GM18511 (cell line): ENCODE measurements around the gene ZCCHC10.
A peak's percentile ranks its signal among the peaks of the same experiment; 100 is the strongest.

Experiments
- ATAC-seq: cut with Tn5 transposase; IDR thresholded peaks from one replicate; pipeline ENCODE4 v1.9.1; 2021; ENCODE audit warnings: mild to moderate bottlenecking, moderate library complexity; ENCODE audit not compliant: unreplicated experiment

ZCCHC10 gene

GRCh38 chr5:133025804-133026663 lies at the start of gene ZCCHC10:
Gene ZCCHC10 (minus strand): TSS chr5:133026549. CDS start chr5:133026537, 12 bp downstream.
- ATAC-seq: peak; percentile 96

GRCh38 chr5:133075572-133076536 lies 49.5 kb upstream of the ZCCHC10 start:
- ATAC-seq: no peak

DNA sequence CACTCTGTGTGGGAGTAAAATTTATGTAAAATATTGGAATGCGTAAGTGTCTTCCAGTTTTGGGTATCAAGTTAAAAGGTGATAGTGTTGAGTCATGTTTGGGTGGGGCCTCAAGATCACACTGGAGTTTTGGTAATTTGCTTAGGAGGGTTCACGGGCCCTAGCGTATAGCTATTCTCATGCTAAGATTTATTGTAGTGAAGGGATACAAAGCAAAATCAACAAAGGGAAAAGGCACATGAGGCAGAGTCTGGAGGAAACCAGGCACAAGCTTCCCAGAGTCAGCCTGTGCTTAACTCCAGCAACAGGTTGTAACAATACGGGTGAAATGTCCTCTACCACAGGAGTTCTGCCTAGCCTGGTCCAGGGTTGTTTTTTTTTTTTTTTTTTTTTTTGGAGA lies 45.7 kb upstream of the ZCCHC10 start:
- ATAC-seq: no peak

GRCh38 chr5:133066045-133066444 lies 39.7 kb upstream of the ZCCHC10 start:
- ATAC-seq: no peak

DNA sequence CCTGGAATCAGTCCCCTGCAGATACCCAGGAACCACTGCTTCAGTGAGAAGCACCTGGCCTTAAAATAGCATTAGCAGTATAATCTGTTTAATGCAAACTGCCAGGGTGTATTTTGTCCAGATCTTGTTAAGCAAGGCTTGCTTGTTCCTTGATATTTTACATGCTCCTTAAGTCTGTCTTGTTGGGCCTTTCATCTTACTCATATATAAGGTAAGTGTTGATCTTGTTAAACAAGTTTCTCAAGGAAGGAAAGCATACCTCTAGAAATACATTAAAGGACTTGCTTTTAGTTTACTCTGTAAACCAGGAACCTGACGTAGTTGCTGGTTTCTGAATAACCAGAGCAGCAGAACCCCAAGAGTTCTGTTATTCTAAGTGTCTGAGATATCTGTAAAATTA lies 39.1 kb upstream of the ZCCHC10 start:
- no peak for ATAC-seq

DNA sequence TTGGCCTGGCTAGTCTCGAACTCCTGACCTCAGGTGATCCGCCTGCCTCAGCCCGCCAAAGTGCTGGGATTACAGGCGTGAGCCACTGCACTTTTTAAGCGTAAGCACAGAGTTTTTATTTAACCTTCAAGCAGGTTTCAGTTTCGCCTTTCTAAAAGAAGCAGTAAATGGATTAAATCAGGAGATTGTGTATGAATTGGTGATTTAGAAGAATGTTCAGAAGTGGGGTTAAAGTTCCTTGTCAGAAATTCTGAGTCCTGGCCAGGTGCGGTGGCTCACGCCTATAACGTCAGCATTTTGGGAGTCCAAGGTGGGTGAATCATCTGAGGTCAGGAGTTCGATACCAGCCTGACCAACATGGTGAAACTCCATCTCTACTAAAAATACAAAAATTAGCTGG lies 37.6 kb upstream of the ZCCHC10 start:
- no peak for ATAC-seq

- no peak for ATAC-seq
Observed at GRCh38 chr5:133062276-133062675, 35.9 kb upstream of the ZCCHC10 start.

- ATAC-seq: no peak
Observed at GRCh38 chr5:133059621-133060020, 33.3 kb upstream of the ZCCHC10 start.

DNA sequence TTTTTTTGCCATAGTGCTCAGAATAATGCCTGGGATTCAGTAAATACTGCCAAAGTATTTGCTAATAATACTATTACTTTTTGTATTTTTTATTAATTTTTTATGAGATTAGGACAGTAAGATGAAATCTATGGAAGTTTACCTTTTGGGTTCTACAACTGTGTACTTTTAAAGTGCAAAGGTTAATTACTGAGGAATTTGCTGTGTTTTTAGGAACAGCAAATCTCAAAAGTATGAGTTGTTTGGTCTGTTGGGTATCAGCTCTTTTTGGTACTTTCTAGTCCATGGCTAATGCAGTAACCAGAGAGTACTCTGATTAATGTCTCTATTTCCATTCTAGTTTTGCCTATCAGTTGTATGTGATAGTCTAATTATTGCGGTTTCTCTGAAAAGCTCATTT lies 30.5 kb upstream of the ZCCHC10 start:
- ATAC-seq: no peak

DNA sequence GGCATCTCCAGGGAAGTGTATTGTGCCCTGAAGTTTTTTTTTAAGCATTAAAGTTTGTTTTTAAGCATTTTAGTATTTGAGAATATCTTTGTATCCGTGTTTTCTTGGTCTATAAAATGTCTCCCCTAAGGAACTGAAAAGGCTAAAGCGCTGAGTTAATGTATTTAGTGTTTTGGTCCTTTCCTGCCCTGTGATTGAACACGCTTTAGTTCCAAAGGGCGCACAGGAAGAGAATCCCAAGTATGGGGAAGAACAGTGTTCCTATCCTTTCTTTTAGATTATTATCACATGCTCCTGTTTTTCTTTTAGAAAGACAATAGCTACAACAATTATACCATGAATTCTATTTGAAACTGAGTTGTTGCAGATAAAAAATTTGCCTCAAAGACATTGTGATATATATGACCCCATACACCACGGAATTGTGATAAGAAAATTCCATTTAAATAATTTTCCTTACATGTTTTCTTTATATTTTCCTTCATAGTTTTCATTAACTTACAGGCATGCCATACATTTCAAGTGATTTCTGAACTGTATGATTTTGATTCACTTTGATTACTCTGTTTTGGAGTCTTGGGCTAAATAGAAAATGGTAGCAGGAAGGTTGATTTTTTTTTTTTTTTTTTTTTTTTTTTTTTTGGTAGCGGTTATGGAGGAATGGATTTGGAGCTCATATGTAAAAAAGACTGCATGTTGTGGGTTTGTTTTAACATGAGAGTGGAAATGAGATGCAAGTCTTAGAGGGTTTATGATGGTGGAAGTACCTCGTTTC lies 28.5 kb upstream of the ZCCHC10 start:
- no peak for ATAC-seq

DNA sequence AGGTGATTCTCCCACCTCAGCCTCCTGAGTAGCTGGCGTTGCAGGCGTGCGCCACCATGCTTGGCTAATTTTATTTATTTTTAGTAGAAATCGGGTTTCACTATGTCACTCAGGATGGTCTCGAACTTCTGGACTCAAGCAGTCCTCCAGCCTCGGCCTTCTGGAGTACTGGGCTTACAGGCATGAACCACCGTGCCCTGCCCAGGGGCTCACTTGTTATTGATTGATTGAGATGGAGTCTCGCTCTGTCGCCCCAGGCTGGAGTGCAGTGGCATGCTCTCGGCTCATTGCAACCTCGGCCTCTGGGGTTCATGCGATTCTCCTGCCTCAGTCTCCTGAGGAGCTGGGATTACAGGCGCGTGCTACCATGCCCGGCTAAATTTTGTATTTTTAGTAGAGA lies 27.1 kb upstream of the ZCCHC10 start:
- no peak for ATAC-seq

- peak; percentile 40 for ATAC-seq
Observed at GRCh38 chr5:133052317-133053175, 26.2 kb upstream of the ZCCHC10 start.

- peak; percentile 87 for ATAC-seq
Observed at GRCh38 chr5:133051542-133052316, 25.4 kb upstream of the ZCCHC10 start, which contains the start of gene HSPA4. Gene HSPA4 (plus strand): TSS chr5:133052013. CDS start chr5:133052251, 238 bp downstream.

DNA sequence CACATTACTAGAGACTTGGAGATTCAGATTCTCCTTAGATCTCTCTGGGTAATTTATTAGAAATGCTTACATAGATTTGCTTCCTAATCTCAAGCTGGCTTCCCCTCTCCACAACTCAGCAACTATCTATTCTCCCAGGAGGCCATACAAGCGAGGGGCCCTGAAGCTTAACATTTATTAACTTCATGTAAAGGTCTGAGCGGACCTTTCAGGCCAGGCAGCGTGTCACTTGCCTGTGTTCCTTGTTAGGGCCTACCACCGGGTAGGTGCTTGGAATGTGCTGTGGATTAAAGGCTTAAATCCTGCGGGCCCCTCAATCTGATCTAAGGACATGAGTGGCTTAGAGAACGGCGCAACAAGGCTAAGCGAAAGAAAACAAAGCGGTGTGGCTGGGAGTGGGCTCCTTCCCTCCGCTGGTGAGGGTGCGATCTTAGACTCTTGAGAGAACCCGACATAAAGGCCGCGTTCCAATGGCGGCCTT lies 24.8 kb upstream of the ZCCHC10 start:
- peak; percentile 2 for ATAC-seq

GRCh38 chr5:133050521-133050920 lies 24.2 kb upstream of the ZCCHC10 start:
- no peak for ATAC-seq

DNA sequence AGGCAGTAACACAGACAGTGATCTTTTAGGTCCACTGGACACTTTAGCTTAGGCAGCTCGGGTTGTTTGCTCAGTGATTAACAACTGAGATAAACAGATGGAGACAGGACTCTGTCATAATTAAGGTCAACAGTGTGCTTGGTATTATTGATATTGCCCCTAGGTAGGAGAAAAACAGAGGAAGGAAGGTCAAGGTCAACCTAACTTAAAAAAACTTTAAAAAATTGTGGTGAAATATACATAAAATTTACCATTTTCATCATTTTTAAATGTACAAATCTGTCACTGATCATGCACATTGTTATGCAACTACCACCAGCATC lies 23.3 kb upstream of the ZCCHC10 start:
- ATAC-seq: no peak

DNA sequence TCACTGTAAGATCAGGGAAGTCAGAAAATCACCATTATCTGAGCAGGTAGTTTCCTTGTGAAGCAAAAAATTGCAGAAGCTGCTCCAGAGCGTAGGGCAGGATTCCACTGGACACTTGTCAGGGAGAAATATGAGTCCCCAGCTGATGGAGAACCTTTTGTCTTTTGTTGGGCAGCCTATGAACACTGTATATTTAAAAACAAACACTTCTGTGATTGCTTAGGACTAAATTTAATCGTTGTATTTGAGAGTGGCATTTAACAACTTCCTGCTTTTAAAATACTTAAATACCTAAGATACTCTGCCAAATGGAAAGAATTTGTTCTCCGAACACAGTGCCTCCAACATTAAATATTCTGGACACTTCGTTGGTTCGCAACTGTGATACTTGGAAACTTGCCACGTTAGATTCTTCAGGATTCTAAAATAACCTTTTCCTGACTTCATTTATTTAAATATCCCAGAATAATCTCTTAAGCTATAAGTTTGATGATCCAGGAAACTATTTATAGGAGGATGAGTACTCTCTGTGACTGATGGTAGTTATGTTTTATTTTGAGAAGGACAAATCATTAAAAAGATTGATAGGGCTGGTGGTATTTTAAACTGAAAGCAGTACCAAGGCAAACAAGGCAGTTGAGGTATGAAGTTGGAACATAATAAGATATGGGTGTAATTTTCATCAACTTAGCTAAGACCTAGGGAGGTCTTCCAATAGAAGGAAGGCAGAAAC lies 22.8 kb upstream of the ZCCHC10 start:
- ATAC-seq: no peak

GRCh38 chr5:133047404-133047803 lies 21.1 kb upstream of the ZCCHC10 start:
- ATAC-seq: no peak
